CD4-positive, alpha-beta memory T cell (primary cell): Measurements from ENCODE around the gene ANKRD40. TPM values are rescaled to one million over a fixed set of nuclear protein-coding genes. Genes with fewer than 3 reads are reported as not detected.

Source experiments
- CTCF ChIA-PET: fragments of 350-600 bp; sonication (Branson Sonifier 250); formaldehyde crosslinking; loops from one replicate; lab custom pipeline; 2021; ENCODE audit warnings: inconsistent platforms; ENCODE audit not compliant: partially characterized antibody; lab: Charles Lee
- POLR2A ChIA-PET: fragments of 350-600 bp; sonication (Branson Sonifier 250); formaldehyde crosslinking; loops from one replicate; lab custom pipeline; 2021; ENCODE audit not compliant: partially characterized antibody; lab: Charles Lee
- DNase-seq, 5 donors: peaks; one replicate each; pipeline versions ENCODE4 v3.0.0 to v3.0.0-alpha.2; 2020 to 2022; ENCODE audit warnings: mixed read lengths in 1 of 5
- H3K27ac ChIP-seq: one replicate; pipeline ENCODE4 v1.7.0; 2013; ENCODE audit warnings: low read depth, low read length
- H3K27me3 ChIP-seq: 2 replicates; pipeline ENCODE4 v1.7.0; 2013; ENCODE audit warnings: mild to moderate bottlenecking, low read length, moderate library complexity; ENCODE audit not compliant: insufficient read depth
- H3K36me3 ChIP-seq: 2 replicates; pipeline ENCODE4 v1.7.0; 2013; ENCODE audit warnings: mild to moderate bottlenecking, low read length, moderate library complexity; ENCODE audit not compliant: insufficient read depth
- H3K4me1 ChIP-seq: 2 replicates; pipeline ENCODE4 v1.7.0; 2013; ENCODE audit warnings: mild to moderate bottlenecking, low read length, moderate library complexity; ENCODE audit not compliant: insufficient read depth
- H3K4me3 ChIP-seq, 2 donors: one replicate each; pipeline ENCODE4 v1.7.0; 2013; ENCODE audit warnings: low read length in 2 of 2, mild to moderate bottlenecking in 1 of 2
- H3K9me3 ChIP-seq, 2 donors: one replicate each; pipeline ENCODE4 v1.7.0; 2013; ENCODE audit warnings: low read length in 2 of 2, control low read depth in 1 of 2; ENCODE audit not compliant: control insufficient read depth in 1 of 2
- H3K27ac Mint-ChIP-seq, 7 donors: one replicate each; pipeline ENCODE4 v1.8.0; 2020 to 2021; ENCODE audit warnings: mixed read lengths in 7 of 7, mild to moderate bottlenecking in 6 of 7, inconsistent platforms in 3 of 7, moderate library complexity in 3 of 7
- H3K27me3 Mint-ChIP-seq, 2 donors: one replicate each; pipeline ENCODE4 v1.8.0; 2020 to 2021; ENCODE audit warnings: mixed read lengths in 2 of 2
- H3K36me3 Mint-ChIP-seq, 2 donors: one replicate each; pipeline ENCODE4 v1.8.0; 2020 to 2021; ENCODE audit warnings: mixed read lengths in 2 of 2, inconsistent platforms in 1 of 2, mild to moderate bottlenecking in 1 of 2
- H3K4me1 Mint-ChIP-seq, 4 donors: one replicate each; pipeline ENCODE4 v1.8.0; 2020 to 2021; ENCODE audit warnings: mixed read lengths in 4 of 4, mild to moderate bottlenecking in 1 of 4
- H3K4me3 Mint-ChIP-seq, 8 donors: one replicate each; pipeline ENCODE4 v1.8.0; 2020 to 2021; ENCODE audit warnings: mixed read lengths in 8 of 8, mild to moderate bottlenecking in 7 of 8, moderate library complexity in 6 of 8, inconsistent platforms in 3 of 8
- H3K9me3 Mint-ChIP-seq, 8 donors: one replicate each; pipeline ENCODE4 v1.8.0; 2020 to 2021; ENCODE audit warnings: mixed read lengths in 8 of 8, mild to moderate bottlenecking in 5 of 8, inconsistent platforms in 3 of 8, moderate library complexity in 1 of 8
- intact Hi-C: fragments of 100-400 bp; cut with micrococcal nuclease; formaldehyde crosslinking; loops from one replicate; pipeline ENCODE4 v1.15.1; 2023
- polyA plus RNA-seq, 2 donors: library from polyadenylated mRNA; unstranded; fragments of 300-500 nt; fragmentation: Illumina TruSeq; gene quantifications; one replicate each; pipeline ENCODE4 v1.2.3, GENCODE V29; 2021
- total RNA-seq, 2 experiments: library from RNA; stranded (reverse); gene quantifications; one replicate each; pipeline ENCODE4 v1.2.3, GENCODE V29; 2021

ANKRD40 gene
- total and polyA plus RNA-seq, 4 experiments from 2014 or later, result 2.1 to 39.3 (median 21.2) TPM

GRCh38 chr17:50662632-50663225 lies 45.0 kb downstream of the ANKRD40 start:
- ChIA-PET CTCF (no interaction called here), POLR2A (interaction anchor here (0.5 kb wide), 1 partner anchor 14 kb away, joined by 3 read pairs; no protein-coding TSS in a partner anchor)
- Mint-ChIP-seq H3K27ac (no peak overlapping the region), H3K27me3 (no peaks in the 10 kb centered on the region), H3K9me3 (no peaks in the 10 kb centered on the region), H3K36me3 (no peaks in the 10 kb centered on the region), H3K4me3 (no peak overlapping the region), H3K4me1 (peaks cover 7 to 13% (median 9%) of the 10 kb centered on the region in 4 donors)
- Histone ChIP-seq H3K27me3 (no peaks in the 10 kb centered on the region), H3K36me3 (no peaks in the 10 kb centered on the region), H3K4me1 (peaks cover 6% of the 10 kb centered on the region), H3K9me3 (no peaks in the 10 kb centered on the region), H3K4me3 (no peak overlapping the region), H3K27ac (no peak overlapping the region)
- intact Hi-C loops, result no loop called here
- DNase-seq, result no peak

- H3K36me3 Mint-ChIP-seq, result no peaks in the 10 kb centered on the region
- no peak for DNase-seq
- intact Hi-C loops, result no loop called here
- H3K27ac Mint-ChIP-seq, result peak overlapping the region in 1 of 7 donors; percentile 58
- CTCF ChIA-PET, result no interaction called here
- no peaks in the 10 kb centered on the region for H3K27me3 Mint-ChIP-seq
- no peaks in the 10 kb centered on the region for H3K9me3 ChIP-seq
- H3K4me3 Mint-ChIP-seq, result peak overlapping the region in 1 of 8 donors; percentile 39
- no peaks in the 10 kb centered on the region for H3K27me3 ChIP-seq
- POLR2A ChIA-PET, result no interaction called here
- no peak overlapping the region for H3K27ac ChIP-seq
- no peaks in the 10 kb centered on the region for H3K36me3 ChIP-seq
- H3K9me3 Mint-ChIP-seq, result no peaks in the 10 kb centered on the region
- H3K4me3 ChIP-seq, result no peak overlapping the region
- H3K4me1 Mint-ChIP-seq, result peaks cover 7 to 13% (median 8%) of the 10 kb centered on the region in 4 donors
- H3K4me1 ChIP-seq, result peaks cover 6% of the 10 kb centered on the region
These were observed 45.8 kb downstream of the ANKRD40 start for GRCh38 chr17:50661795-50662391.

GRCh38 chr17:50661348-50661747 lies 46.4 kb downstream of the ANKRD40 start:
- ChIA-PET POLR2A (no interaction called here), CTCF (no interaction called here)
- Mint-ChIP-seq H3K27ac (peak overlapping the region in 1 of 7 donors; percentile 24), H3K27me3 (no peaks in the 10 kb centered on the region), H3K36me3 (no peaks in the 10 kb centered on the region), H3K9me3 (no peaks in the 10 kb centered on the region), H3K4me3 (no peak overlapping the region), H3K4me1 (peaks cover 7 to 13% (median 8%) of the 10 kb centered on the region in 4 donors)
- intact Hi-C loops, result no loop called here
- peaks cover 6% of the 10 kb centered on the region for H3K4me1 ChIP-seq
- H3K36me3 ChIP-seq, result no peaks in the 10 kb centered on the region
- no peak overlapping the region for H3K27ac ChIP-seq
- DNase-seq, result no peak
- H3K9me3 ChIP-seq, result no peaks in the 10 kb centered on the region
- H3K4me3 ChIP-seq, result no peak overlapping the region
- H3K27me3 ChIP-seq, result no peaks in the 10 kb centered on the region

- Mint-ChIP-seq H3K4me1 (peaks cover 7 to 13% (median 8%) of the 10 kb centered on the region in 4 donors), H3K27ac (peak overlapping the region in 1 of 7 donors; percentile 85), H3K27me3 (no peaks in the 10 kb centered on the region), H3K9me3 (no peaks in the 10 kb centered on the region), H3K4me3 (no peak overlapping the region), H3K36me3 (no peaks in the 10 kb centered on the region)
- Histone ChIP-seq H3K9me3 (no peaks in the 10 kb centered on the region), H3K36me3 (no peaks in the 10 kb centered on the region), H3K4me3 (no peak overlapping the region), H3K27ac (no peak overlapping the region), H3K4me1 (peaks cover 6% of the 10 kb centered on the region), H3K27me3 (no peaks in the 10 kb centered on the region)
- DNase-seq, result no peak
- ChIA-PET POLR2A (no interaction called here), CTCF (no interaction called here)
- intact Hi-C loops, result no loop called here
These were observed 46.8 kb downstream of the ANKRD40 start for GRCh38 chr17:50660887-50661345.

- CTCF ChIA-PET, result no interaction called here
- POLR2A ChIA-PET, result no interaction called here
- Histone ChIP-seq H3K27ac (no peak overlapping the region), H3K27me3 (no peaks in the 10 kb centered on the region), H3K4me1 (peaks cover 6% of the 10 kb centered on the region), H3K36me3 (no peaks in the 10 kb centered on the region), H3K4me3 (no peak overlapping the region), H3K9me3 (no peaks in the 10 kb centered on the region)
- intact Hi-C loops, result no loop called here
- Mint-ChIP-seq H3K9me3 (peaks cover 0 to 2% (median 0%) of the 10 kb centered on the region in 8 donors), H3K27me3 (no peaks in the 10 kb centered on the region), H3K4me3 (no peak overlapping the region), H3K36me3 (no peaks in the 10 kb centered on the region), H3K27ac (peak overlapping the region in 1 of 7 donors; percentile 85), H3K4me1 (peaks cover 7 to 13% (median 8%) of the 10 kb centered on the region in 4 donors)
- DNase-seq, result no peak
These were observed 47.5 kb downstream of the ANKRD40 start for GRCh38 chr17:50660042-50660886.

GRCh38 chr17:50659179-50659578 lies 48.5 kb downstream of the ANKRD40 start:
- no peaks in the 10 kb centered on the region for H3K9me3 ChIP-seq
- DNase-seq, result no peak
- peaks cover 6% of the 10 kb centered on the region for H3K4me1 ChIP-seq
- intact Hi-C loops, result no loop called here
- H3K36me3 ChIP-seq, result no peaks in the 10 kb centered on the region
- Mint-ChIP-seq H3K27ac (no peak overlapping the region), H3K4me3 (no peak overlapping the region), H3K27me3 (no peaks in the 10 kb centered on the region), H3K4me1 (peaks cover 7 to 12% (median 8%) of the 10 kb centered on the region in 4 donors), H3K36me3 (no peaks in the 10 kb centered on the region), H3K9me3 (peaks cover 0 to 2% (median 0%) of the 10 kb centered on the region in 8 donors)
- CTCF ChIA-PET, result no interaction called here
- no peak overlapping the region for H3K4me3 ChIP-seq
- H3K27ac ChIP-seq, result no peak overlapping the region
- H3K27me3 ChIP-seq, result no peaks in the 10 kb centered on the region
- POLR2A ChIA-PET, result no interaction called here

DNA sequence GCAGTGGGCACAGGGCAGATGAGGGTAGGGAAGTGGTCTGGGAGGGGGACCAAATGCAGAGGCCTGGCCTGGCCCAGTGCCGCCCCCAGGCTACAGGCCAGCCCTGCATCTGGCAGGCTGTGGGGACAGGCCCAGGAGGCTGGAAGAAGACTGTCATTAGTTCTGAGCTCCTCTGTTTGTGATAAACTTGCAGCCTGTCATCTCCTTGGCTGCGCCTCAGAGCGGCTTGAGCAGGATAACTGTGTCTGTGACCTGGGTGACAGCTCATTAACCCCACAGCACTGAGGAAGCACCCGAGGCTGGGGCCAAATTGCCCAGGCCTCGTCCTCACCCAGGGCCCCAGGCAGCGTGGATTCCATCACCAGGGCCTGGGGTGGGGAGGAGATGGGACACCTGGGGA lies 49.1 kb downstream of the ANKRD40 start:
- Mint-ChIP-seq H3K9me3 (peaks cover 0 to 3% (median 0%) of the 10 kb centered on the region in 8 donors), H3K4me1 (peaks cover 7 to 9% (median 8%) of the 10 kb centered on the region in 4 donors), H3K36me3 (no peaks in the 10 kb centered on the region), H3K27ac (no peak overlapping the region), H3K27me3 (no peaks in the 10 kb centered on the region), H3K4me3 (no peak overlapping the region)
- ChIA-PET CTCF (no interaction called here), POLR2A (no interaction called here)
- no peak for DNase-seq
- intact Hi-C loops, result no loop called here
- no peaks in the 10 kb centered on the region for H3K27me3 ChIP-seq
- no peaks in the 10 kb centered on the region for H3K36me3 ChIP-seq
- no peak overlapping the region for H3K27ac ChIP-seq
- H3K9me3 ChIP-seq, result no peaks in the 10 kb centered on the region
- H3K4me3 ChIP-seq, result no peak overlapping the region
- H3K4me1 ChIP-seq, result peaks cover 6% of the 10 kb centered on the region
